H9 (cell line): ENCODE measurements around the gene WDR70. TPM values are rescaled to one million over a fixed set of nuclear protein-coding genes. Genes with fewer than 3 reads are reported as not detected.

Source experiments
- DNase-seq: peaks from one replicate; pipeline ENCODE4 v3.0.0-alpha.2; 2017
- H2AFZ ChIP-seq: one replicate; pipeline ENCODE4 v1.6.1; 2013; ENCODE audit warnings: mild to moderate bottlenecking, low read length, control low read depth, moderate library complexity
- H2AK5ac ChIP-seq: 2 replicates; pipeline ENCODE4 v1.6.1; 2013; ENCODE audit warnings: low read length, control low read depth, mixed read lengths; ENCODE audit not compliant: insufficient read length
- H2BK120ac ChIP-seq: one replicate; pipeline ENCODE4 v1.6.1; 2013; ENCODE audit warnings: low read depth, mild to moderate bottlenecking, low read length, control low read depth, inconsistent platforms; ENCODE audit not compliant: poor library complexity, severe bottlenecking
- H2BK12ac ChIP-seq: 2 replicates; pipeline ENCODE4 v1.6.1; 2013; ENCODE audit warnings: low read length, control low read depth, mixed read lengths, low read depth; ENCODE audit not compliant: insufficient read length
- H2BK15ac ChIP-seq: 2 replicates; pipeline ENCODE4 v1.6.1; 2013; ENCODE audit warnings: low read depth, low read length, control low read depth
- H2BK20ac ChIP-seq: one replicate; pipeline ENCODE4 v1.6.1; 2013; ENCODE audit warnings: low read depth, mild to moderate bottlenecking, low read length, control low read depth, inconsistent platforms; ENCODE audit not compliant: poor library complexity, severe bottlenecking
- H2BK5ac ChIP-seq: 2 replicates; pipeline ENCODE4 v1.6.1; 2013; ENCODE audit warnings: low read length, control low read depth, mixed read lengths; ENCODE audit not compliant: insufficient read length
- H3K14ac ChIP-seq: 2 replicates; pipeline ENCODE4 v1.6.1; 2013; ENCODE audit warnings: low read length, control low read depth; ENCODE audit not compliant: insufficient read depth
- H3K18ac ChIP-seq: 2 replicates; pipeline ENCODE4 v1.6.1; 2013; ENCODE audit warnings: low read depth, mild to moderate bottlenecking, mixed read lengths, low read length, control low read depth; ENCODE audit not compliant: insufficient read length
- H3K23ac ChIP-seq: 2 replicates; pipeline ENCODE4 v1.6.1; 2013; ENCODE audit warnings: low read length, control low read depth, mixed read lengths, low read depth; ENCODE audit not compliant: insufficient read length
- H3K23me2 ChIP-seq: 2 replicates; pipeline ENCODE4 v1.6.1; 2013; ENCODE audit warnings: low read depth, mild to moderate bottlenecking, mixed read lengths, low read length, control low read depth; ENCODE audit not compliant: insufficient read length, poor library complexity, severe bottlenecking
- H3K27ac ChIP-seq: 2 replicates; pipeline ENCODE4 v1.5.1; 2013; ENCODE audit warnings: low read length, control low read depth, mixed read lengths, low read depth; ENCODE audit not compliant: insufficient read length
- H3K27me3 ChIP-seq: 2 replicates; pipeline ENCODE4 v1.6.1; 2013; ENCODE audit warnings: low read length, control low read depth, inconsistent platforms; ENCODE audit not compliant: insufficient read depth
- H3K4ac ChIP-seq: 2 replicates; pipeline ENCODE4 v1.6.1; 2013; ENCODE audit warnings: low read depth, mild to moderate bottlenecking, control low read depth, inconsistent platforms, low read length, moderate library complexity
- H3K4me1 ChIP-seq: 2 replicates; pipeline ENCODE4 v1.6.1; 2013; ENCODE audit warnings: low read length, control low read depth, inconsistent platforms; ENCODE audit not compliant: insufficient read depth
- H3K4me2 ChIP-seq: 2 replicates; pipeline ENCODE4 v1.6.1; 2013; ENCODE audit warnings: low read length, control low read depth, mixed read lengths; ENCODE audit not compliant: insufficient read length, insufficient read depth
- H3K56ac ChIP-seq: 2 replicates; pipeline ENCODE4 v1.6.1; 2013; ENCODE audit warnings: low read depth, mild to moderate bottlenecking, mixed read lengths, low read length, control low read depth; ENCODE audit not compliant: insufficient read length
- H3K79me1 ChIP-seq: 2 replicates; pipeline ENCODE4 v1.6.1; 2013; ENCODE audit warnings: low read depth, mild to moderate bottlenecking, moderate library complexity, low read length, control low read depth, inconsistent platforms; ENCODE audit not compliant: insufficient read depth, poor library complexity, severe bottlenecking
- H3K79me2 ChIP-seq: 2 replicates; pipeline ENCODE4 v1.6.1; 2013; ENCODE audit warnings: low read length, control low read depth, inconsistent platforms; ENCODE audit not compliant: insufficient read depth
- H3K9ac ChIP-seq: 2 replicates; pipeline ENCODE4 v1.6.1; 2013; ENCODE audit warnings: low read length, control low read depth, mixed read lengths; ENCODE audit not compliant: insufficient read length; ENCODE audit errors: extremely low read depth
- H3K9me3 ChIP-seq: one replicate; pipeline ENCODE4 v1.6.1; 2013; ENCODE audit warnings: low read depth, low read length, inconsistent platforms; ENCODE audit not compliant: control insufficient read depth
- H3T11ph ChIP-seq: one replicate; pipeline ENCODE4 v1.6.1; 2013; ENCODE audit warnings: mild to moderate bottlenecking, low read length, control low read depth, inconsistent platforms
- H4K20me1 ChIP-seq: one replicate; pipeline ENCODE4 v1.6.1; 2013; ENCODE audit not compliant: control insufficient read depth, insufficient read length, insufficient read depth
- H4K5ac ChIP-seq: 2 replicates; pipeline ENCODE4 v1.6.1; 2013; ENCODE audit warnings: low read depth, mild to moderate bottlenecking, mixed read lengths, low read length, control low read depth; ENCODE audit not compliant: insufficient read length
- H4K8ac ChIP-seq: replicated peaks from 2 replicates; pipeline ENCODE4 v1.6.1; 2013; ENCODE audit warnings: low read length, control low read depth, mixed read lengths, low read depth; ENCODE audit not compliant: insufficient read length
- H4K91ac ChIP-seq: 2 replicates; pipeline ENCODE4 v1.6.1; 2013; ENCODE audit warnings: low read depth, mild to moderate bottlenecking, moderate library complexity, mixed read lengths, low read length, control low read depth; ENCODE audit not compliant: insufficient read length
- H3K27ac Mint-ChIP-seq, 3 experiments: 2 replicates in 2 of 3; 3 replicates in 1 of 3; pipeline ENCODE4 v1.8.0; 2020 to 2021; ENCODE audit warnings: mixed read lengths in 3 of 3, mild to moderate bottlenecking in 1 of 3, moderate library complexity in 1 of 3
- H3K27me3 Mint-ChIP-seq: 2 replicates; pipeline ENCODE4 v1.8.0; 2021; ENCODE audit warnings: low read depth, mild to moderate bottlenecking, moderate library complexity, mixed read lengths
- H3K36me3 Mint-ChIP-seq, 3 experiments: 2 replicates in 2 of 3; 3 replicates in 1 of 3; pipeline ENCODE4 v1.8.0; 2020 to 2021; ENCODE audit warnings: low read depth in 3 of 3, mixed read lengths in 3 of 3; ENCODE audit not compliant: insufficient read depth in 1 of 3
- H3K4me1 Mint-ChIP-seq, 2 experiments: 2 replicates each; pipeline ENCODE4 v1.8.0; 2020; ENCODE audit warnings: mixed read lengths in 2 of 2
- H3K4me3 Mint-ChIP-seq, 2 experiments: 2 replicates in 1 of 2; 3 replicates in 1 of 2; pipeline ENCODE4 v1.8.0; 2020 to 2021; ENCODE audit warnings: mild to moderate bottlenecking in 2 of 2, mixed read lengths in 2 of 2, moderate library complexity in 1 of 2
- H3K9me3 Mint-ChIP-seq, 2 experiments: 2 replicates in 1 of 2; 3 replicates in 1 of 2; pipeline ENCODE4 v1.8.0; 2020; ENCODE audit warnings: mild to moderate bottlenecking in 2 of 2, mixed read lengths in 2 of 2, moderate library complexity in 1 of 2
- WGBS: extraction: QIAGEN DNeasy Blood & Tissue Kit; methylation state at CpG from one replicate; pipeline ENCODE4 v1.1.7; 2013; ENCODE audit warnings: missing lambda C conversion rate, low lambda C conversion rate, mixed read lengths; ENCODE audit not compliant: insufficient read length; ENCODE audit errors: extremely low coverage; 5-methylcytosine and 5-hydroxymethylcytosine counted together
- total RNA-seq: library from RNA; stranded (reverse); gene quantifications from 2 replicates; pipeline ENCODE4 v1.2.1, GENCODE V29; 2021
- TF ChIP-seq, protein P1 (sequence below): fragments of 200-600 bp; sonication (generic); conservative IDR thresholded peaks from 3 replicates; pipeline ENCODE4 v1.8.0; 2021; ENCODE audit warnings: antibody characterized with exemption, mild to moderate bottlenecking

WDR70 gene
- total RNA-seq, 1 experiment from 2014 or later = 38.1 TPM

DNA sequence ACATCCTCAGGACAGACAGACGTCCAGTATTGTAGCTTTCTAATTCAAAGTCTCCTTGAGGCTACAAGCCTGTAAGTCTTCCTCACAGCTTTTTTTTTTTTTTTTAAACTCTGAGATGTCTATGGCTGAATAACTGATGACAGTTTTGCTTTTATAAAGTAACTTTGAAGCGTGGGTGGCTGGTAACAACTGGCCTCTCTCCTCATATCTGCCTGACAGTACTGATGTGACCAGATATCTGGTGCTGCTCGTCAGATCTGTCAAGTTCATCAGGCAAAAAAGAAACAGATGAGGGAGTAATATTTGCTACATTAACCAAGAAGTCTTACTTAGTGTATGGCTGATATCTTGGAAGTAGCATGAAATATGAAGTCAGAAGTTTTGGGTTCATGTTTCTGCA, 388.1 kb downstream of the WDR70 start:
- H2BK15ac ChIP-seq = no peak overlapping the region

More for the DNA sequence above, 388.1 kb downstream of the WDR70 start:
- H3K4me1 Mint-ChIP-seq = no peaks in the 10 kb centered on the region
- Histone ChIP-seq H4K20me1 (no peaks in the 10 kb centered on the region), H3K9ac (no peak overlapping the region), H2BK5ac (no peak overlapping the region), H3K4me2 (no peak overlapping the region), H3T11ph (no peak overlapping the region), H3K79me1 (no peaks in the 10 kb centered on the region), H3K27ac (no peak overlapping the region), H3K79me2 (no peaks in the 10 kb centered on the region), H2AFZ (no peak overlapping the region), H3K4me1 (no peaks in the 10 kb centered on the region), H3K4ac (no peak overlapping the region), H3K56ac (no peak overlapping the region), H2BK12ac (no peak overlapping the region), H4K91ac (no peak overlapping the region), H2AK5ac (no peak overlapping the region), H2BK20ac (no peak overlapping the region), H3K9me3 (no peaks in the 10 kb centered on the region), H4K8ac (no peak overlapping the region), H3K27me3 (no peaks in the 10 kb centered on the region; the same call in 1 of the 2 replicates), H3K14ac (no peak overlapping the region), H3K23me2 (no peaks in the 10 kb centered on the region), H2BK120ac (no peak overlapping the region), H4K5ac (no peak overlapping the region), H3K23ac (no peak overlapping the region), H3K18ac (no peak overlapping the region)
- DNase-seq = no peak
- TF ChIP-seq, protein P1, sequence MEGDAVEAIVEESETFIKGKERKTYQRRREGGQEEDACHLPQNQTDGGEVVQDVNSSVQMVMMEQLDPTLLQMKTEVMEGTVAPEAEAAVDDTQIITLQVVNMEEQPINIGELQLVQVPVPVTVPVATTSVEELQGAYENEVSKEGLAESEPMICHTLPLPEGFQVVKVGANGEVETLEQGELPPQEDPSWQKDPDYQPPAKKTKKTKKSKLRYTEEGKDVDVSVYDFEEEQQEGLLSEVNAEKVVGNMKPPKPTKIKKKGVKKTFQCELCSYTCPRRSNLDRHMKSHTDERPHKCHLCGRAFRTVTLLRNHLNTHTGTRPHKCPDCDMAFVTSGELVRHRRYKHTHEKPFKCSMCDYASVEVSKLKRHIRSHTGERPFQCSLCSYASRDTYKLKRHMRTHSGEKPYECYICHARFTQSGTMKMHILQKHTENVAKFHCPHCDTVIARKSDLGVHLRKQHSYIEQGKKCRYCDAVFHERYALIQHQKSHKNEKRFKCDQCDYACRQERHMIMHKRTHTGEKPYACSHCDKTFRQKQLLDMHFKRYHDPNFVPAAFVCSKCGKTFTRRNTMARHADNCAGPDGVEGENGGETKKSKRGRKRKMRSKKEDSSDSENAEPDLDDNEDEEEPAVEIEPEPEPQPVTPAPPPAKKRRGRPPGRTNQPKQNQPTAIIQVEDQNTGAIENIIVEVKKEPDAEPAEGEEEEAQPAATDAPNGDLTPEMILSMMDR = no peak
- H3K9me3 Mint-ChIP-seq = no peaks in the 10 kb centered on the region
- no peaks in the 10 kb centered on the region for H3K36me3 Mint-ChIP-seq
- H3K27ac Mint-ChIP-seq = no peak overlapping the region
- no CpG with 5 or more reads among the region's 3 CpGs for WGBS
- H3K4me3 Mint-ChIP-seq = no peak overlapping the region
- peaks cover 2% of the 10 kb centered on the region; the same call in 1 of the 2 replicates for H3K27me3 Mint-ChIP-seq
